Gastroesophageal sphincter (tissue), 4 donors: Measurements from ENCODE around the gene CPNE8. TPM values are rescaled to one million over a fixed set of nuclear protein-coding genes. Genes with fewer than 3 reads are reported as not detected.

Experiments used
- ATAC-seq: fragments of 150-250 bp; one replicate; pipeline ENCODE4 v1.9.1; 2016; ENCODE audit warnings: mild to moderate bottlenecking, moderate library complexity
- H3K27ac ChIP-seq, 4 donors: fragments of 200-600 bp; sonication (generic) in 3 of 4; 1 replicate in 3 of 4; 2 replicates in 1 of 4; pipeline ENCODE4 v1.5.1; 2016 to 2019
- H3K27me3 ChIP-seq: fragments of 200-600 bp; sonication (generic); one replicate; pipeline ENCODE4 v1.5.1; 2019
- H3K36me3 ChIP-seq, 2 donors: fragments of 200-600 bp; sonication (generic); one replicate each; pipeline ENCODE4 v1.5.1; 2019; ENCODE audit warnings: control low read depth in 1 of 2
- H3K4me1 ChIP-seq, 3 donors: fragments of 200-600 bp; sonication (generic); 1 replicate in 2 of 3; 2 replicates in 1 of 3; pipeline ENCODE4 v1.5.1; 2016 to 2019; ENCODE audit warnings: control low read depth in 2 of 3
- H3K4me3 ChIP-seq, 2 donors: fragments of 200-600 bp; sonication (generic); one replicate each; pipeline ENCODE4 v1.5.1; 2019; ENCODE audit warnings: mild to moderate bottlenecking in 1 of 2, moderate library complexity in 1 of 2
- H3K9me3 ChIP-seq, 3 donors: fragments of 200-600 bp; sonication (generic); one replicate each; pipeline ENCODE4 v1.5.1; 2017 to 2019; ENCODE audit warnings: control low read depth in 2 of 3
- EP300 ChIP-seq: sonication (generic); formaldehyde crosslinking; IDR thresholded peaks from one replicate; pipeline ENCODE4 v1.6.1; 2017; ENCODE audit warnings: antibody characterized with exemption, mild to moderate bottlenecking
- POLR2A ChIP-seq, 2 donors: fragments of 450-650 bp; IDR thresholded peaks; one replicate each; pipeline ENCODE4 v1.6.1; 2017; ENCODE audit warnings: antibody characterized with exemption in 2 of 2, mild to moderate bottlenecking in 2 of 2, moderate library complexity in 1 of 2
- POLR2AphosphoS5 ChIP-seq: sonication (generic); formaldehyde crosslinking; IDR thresholded peaks from one replicate; pipeline ENCODE4 v1.6.1; 2017; ENCODE audit warnings: antibody characterized with exemption
- WGBS, 2 donors: methylation state at CpG; one replicate each; pipeline ENCODE4 v1.1.5; 2018; ENCODE audit warnings: low coverage in 1 of 2; 5-methylcytosine and 5-hydroxymethylcytosine counted together
- total RNA-seq, 4 donors: library from RNA; depleted of rRNA; stranded (reverse); fragments of >200 nt; gene quantifications; one replicate each; pipeline ENCODE4 v1.1.0, GENCODE V29; 2016
- TF ChIP-seq, protein P1 (sequence below), 4 experiments: fragments of 200-600 bp in 2 of 4; fragments of 450-650 bp in 2 of 4; sonication (generic) in 1 of 4; IDR thresholded peaks; one replicate each; pipeline ENCODE4 v1.5.1; 2017 to 2019; ENCODE audit warnings: antibody characterized with exemption in 4 of 4, mild to moderate bottlenecking in 2 of 4, moderate library complexity in 2 of 4

Gene CPNE8
- total RNA-seq, 4 donors from 2014 or later = 15.5 to 44.2 (median 21.2) TPM

DNA sequence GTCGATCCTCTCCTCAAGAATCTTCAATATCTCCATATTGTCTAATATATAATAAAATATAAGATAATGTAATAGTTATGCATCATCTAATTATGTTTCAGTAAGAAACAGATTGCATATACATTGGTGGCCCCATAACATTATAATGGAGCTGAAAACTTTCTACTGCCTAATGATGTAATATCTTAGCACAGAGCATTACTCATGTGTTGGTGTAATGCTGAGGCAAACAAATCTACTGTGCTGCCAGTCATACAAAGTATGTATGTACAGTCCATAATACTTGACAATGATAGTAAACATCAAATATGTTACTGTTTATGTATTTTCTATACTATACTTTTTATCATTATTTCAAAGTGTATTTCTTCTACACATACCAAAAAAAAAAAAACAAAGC, 128.7 kb downstream of the CPNE8 start:
- Histone ChIP-seq H3K4me1 (no peaks in the 10 kb centered on the region), H3K9me3 (no peaks in the 10 kb centered on the region), H3K27ac (no peak overlapping the region), H3K27me3 (no peaks in the 10 kb centered on the region), H3K4me3 (no peak overlapping the region), H3K36me3 (no peaks in the 10 kb centered on the region)
- ATAC-seq = no peak
- TF ChIP-seq, protein P1, sequence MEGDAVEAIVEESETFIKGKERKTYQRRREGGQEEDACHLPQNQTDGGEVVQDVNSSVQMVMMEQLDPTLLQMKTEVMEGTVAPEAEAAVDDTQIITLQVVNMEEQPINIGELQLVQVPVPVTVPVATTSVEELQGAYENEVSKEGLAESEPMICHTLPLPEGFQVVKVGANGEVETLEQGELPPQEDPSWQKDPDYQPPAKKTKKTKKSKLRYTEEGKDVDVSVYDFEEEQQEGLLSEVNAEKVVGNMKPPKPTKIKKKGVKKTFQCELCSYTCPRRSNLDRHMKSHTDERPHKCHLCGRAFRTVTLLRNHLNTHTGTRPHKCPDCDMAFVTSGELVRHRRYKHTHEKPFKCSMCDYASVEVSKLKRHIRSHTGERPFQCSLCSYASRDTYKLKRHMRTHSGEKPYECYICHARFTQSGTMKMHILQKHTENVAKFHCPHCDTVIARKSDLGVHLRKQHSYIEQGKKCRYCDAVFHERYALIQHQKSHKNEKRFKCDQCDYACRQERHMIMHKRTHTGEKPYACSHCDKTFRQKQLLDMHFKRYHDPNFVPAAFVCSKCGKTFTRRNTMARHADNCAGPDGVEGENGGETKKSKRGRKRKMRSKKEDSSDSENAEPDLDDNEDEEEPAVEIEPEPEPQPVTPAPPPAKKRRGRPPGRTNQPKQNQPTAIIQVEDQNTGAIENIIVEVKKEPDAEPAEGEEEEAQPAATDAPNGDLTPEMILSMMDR (IDR thresholded peaks at IDR 0.05) = no peak
- TF ChIP-seq POLR2A (IDR thresholded peaks at IDR 0.05) (no peak), POLR2AphosphoS5 (no peak), EP300 (no peak)
- 88 to 100% methylated on average over 1 of the region's 1 CpG for WGBS, 2 donors

DNA sequence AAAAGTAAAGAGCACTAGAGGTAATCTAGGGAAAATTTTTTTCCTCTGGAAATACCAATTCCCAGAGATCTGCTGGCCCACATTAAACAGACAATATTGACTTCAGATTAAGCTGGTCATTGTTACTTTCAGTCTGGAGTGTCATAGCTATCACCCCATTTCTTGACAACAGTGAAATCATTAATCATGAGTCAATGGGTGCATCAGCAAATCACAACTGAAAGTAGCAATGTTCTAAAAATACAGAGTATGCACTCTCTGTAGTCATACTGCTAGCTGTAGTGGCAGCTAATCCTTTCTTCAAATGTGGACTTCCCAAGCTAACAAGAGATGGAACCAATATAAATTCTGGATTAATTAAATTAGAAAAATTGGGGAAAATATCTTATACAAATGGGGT, 129.9 kb downstream of the CPNE8 start:
- no peaks in the 10 kb centered on the region for H3K36me3 ChIP-seq
- TF ChIP-seq EP300 (no peak), POLR2AphosphoS5 (no peak), POLR2A (IDR thresholded peaks at IDR 0.05) (no peak)
- TF ChIP-seq, protein P1 (IDR thresholded peaks at IDR 0.05) = no peak

DNA sequence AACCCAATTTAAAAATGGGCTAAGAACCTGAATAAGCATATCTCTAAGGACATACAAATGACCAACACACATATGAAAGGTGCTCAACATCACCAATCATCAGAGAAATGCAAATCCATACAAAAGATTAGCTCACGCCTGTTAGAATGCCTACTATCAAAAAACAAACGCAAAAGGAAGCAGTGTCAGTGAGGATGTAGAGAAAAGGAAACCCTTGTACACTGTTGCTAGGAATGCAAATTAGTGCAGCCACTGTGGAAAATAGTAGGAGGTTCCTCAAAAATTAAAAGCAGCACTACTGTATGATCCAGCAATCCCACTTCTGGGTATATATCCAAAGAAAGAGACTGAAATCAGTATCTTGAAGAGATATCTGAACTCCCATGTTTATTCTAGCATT, 133.0 kb downstream of the CPNE8 start:
- 82 to 100% methylated on average over 1 to 2 of the region's 2 CpGs for WGBS, 2 donors
- no peaks in the 10 kb centered on the region for H3K36me3 ChIP-seq
- H3K4me3 ChIP-seq = no peak overlapping the region
- H3K27ac ChIP-seq = no peak overlapping the region
- H3K9me3 ChIP-seq = no peaks in the 10 kb centered on the region
- H3K4me1 ChIP-seq = no peaks in the 10 kb centered on the region
- TF ChIP-seq EP300 (no peak), POLR2A (IDR thresholded peaks at IDR 0.05) (no peak), POLR2AphosphoS5 (no peak)
- TF ChIP-seq, protein P1 (IDR thresholded peaks at IDR 0.05) = no peak
- no peak for ATAC-seq
- H3K27me3 ChIP-seq = no peaks in the 10 kb centered on the region

More for the DNA sequence above, 129.9 kb downstream of the CPNE8 start:
- no peaks in the 10 kb centered on the region for H3K4me1 ChIP-seq
- no peak overlapping the region for H3K4me3 ChIP-seq
- no peaks in the 10 kb centered on the region for H3K27me3 ChIP-seq
- H3K27ac ChIP-seq = no peak overlapping the region
- ATAC-seq = no peak
- H3K9me3 ChIP-seq = no peaks in the 10 kb centered on the region

DNA sequence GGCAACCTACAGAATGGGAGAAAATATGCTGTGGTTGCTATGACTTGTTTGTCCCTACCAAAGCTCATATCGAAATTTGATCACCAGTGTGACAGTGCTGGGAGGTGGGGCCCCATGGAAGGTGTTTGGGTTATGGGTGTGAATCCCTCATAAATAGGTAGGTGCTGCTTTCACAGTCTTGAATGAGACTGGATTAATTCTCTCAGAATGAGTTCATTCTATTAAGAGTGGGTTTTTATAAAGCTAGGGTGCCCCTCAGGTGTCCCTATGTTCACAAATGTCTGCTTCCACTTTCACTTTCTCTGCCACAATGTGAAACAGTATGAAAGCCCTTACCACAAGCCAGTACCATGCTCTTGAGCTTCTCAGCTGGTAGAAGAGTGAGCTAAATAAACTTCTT, 133.5 kb downstream of the CPNE8 start:
- no peak for ATAC-seq
- no peak overlapping the region for H3K4me3 ChIP-seq
- no peaks in the 10 kb centered on the region for H3K36me3 ChIP-seq
- H3K27me3 ChIP-seq = no peaks in the 10 kb centered on the region
- 94% methylated on average over 1 of the region's 1 CpG; no CpG with 5 or more reads in 1 of the 2 donors for WGBS, 2 donors
- no peak overlapping the region for H3K27ac ChIP-seq
- no peak for TF ChIP-seq POLR2A (IDR thresholded peaks at IDR 0.05)
- TF ChIP-seq, protein P1 (IDR thresholded peaks at IDR 0.05) = no peak
- TF ChIP-seq POLR2AphosphoS5 = no peak
- no peak for TF ChIP-seq EP300
- no peaks in the 10 kb centered on the region for H3K9me3 ChIP-seq
- no peaks in the 10 kb centered on the region for H3K4me1 ChIP-seq

DNA sequence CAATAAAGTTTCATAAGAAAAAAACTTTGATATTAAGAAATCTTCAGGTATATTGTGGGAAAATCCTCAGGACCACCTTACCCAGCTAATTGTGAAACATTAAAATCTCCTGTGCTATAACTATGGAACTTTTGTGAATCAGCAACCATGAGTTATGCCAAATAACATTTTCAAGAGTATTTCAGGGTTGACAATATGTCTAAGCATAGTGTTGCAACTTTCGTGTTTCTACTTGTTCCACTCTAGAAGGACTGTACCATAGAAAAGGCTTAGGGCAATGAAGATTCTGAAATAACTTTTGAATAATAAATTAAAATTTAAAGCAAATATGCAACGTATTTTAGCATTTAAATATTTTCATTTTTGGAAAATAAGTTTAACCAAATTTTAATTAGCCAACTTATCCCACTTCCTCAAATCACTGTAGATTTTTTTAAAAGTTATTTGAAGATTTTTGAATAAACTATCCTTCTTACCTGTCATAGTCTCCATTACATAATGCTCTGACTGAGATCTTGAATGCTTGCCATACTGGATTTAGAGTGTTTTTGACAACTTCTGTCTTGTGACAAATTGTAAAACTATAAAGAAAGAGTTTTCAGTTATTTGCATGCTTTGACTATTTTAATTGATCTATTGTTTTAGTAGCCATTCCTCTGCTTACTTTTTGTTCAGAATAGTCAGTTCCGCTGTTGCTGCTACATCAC, 143.6 kb downstream of the CPNE8 start:
- Histone ChIP-seq H3K9me3 (no peaks in the 10 kb centered on the region), H3K4me3 (no peak overlapping the region), H3K27me3 (no peaks in the 10 kb centered on the region), H3K27ac (no peak overlapping the region), H3K4me1 (no peaks in the 10 kb centered on the region), H3K36me3 (peaks cover 0 to 24% of the 10 kb centered on the region in 2 donors)
- WGBS, 2 donors = 89 to 93% methylated on average over 3 of the region's 3 CpGs
- no peak for ATAC-seq
- TF ChIP-seq EP300 (no peak), POLR2AphosphoS5 (no peak), POLR2A (IDR thresholded peaks at IDR 0.05) (no peak)
- TF ChIP-seq, protein P1 (IDR thresholded peaks at IDR 0.05) = no peak
